Measurements from ENCODE around the gene TJP1.

TJP1 gene

DNA sequence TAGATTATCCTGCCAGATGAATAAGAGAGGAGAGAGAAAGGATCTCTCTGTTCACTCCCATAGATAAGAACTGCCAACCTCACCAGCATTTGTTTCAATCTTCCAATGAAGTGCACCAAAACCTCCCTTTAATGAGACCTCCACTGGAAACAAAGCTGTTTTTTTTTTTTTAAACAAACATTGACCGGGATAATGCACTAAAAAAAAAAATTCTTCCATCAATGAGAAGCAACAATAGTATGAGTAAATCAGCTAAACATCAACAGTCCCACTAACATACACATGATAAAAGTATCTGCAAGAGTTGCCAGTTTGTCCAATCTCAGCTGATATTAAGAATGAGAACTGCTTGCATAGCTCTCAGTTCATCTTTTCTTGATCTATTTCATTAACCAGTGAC is 19.9 kb downstream of the TJP1 start:
- TF ChIP-seq, protein P1, sequence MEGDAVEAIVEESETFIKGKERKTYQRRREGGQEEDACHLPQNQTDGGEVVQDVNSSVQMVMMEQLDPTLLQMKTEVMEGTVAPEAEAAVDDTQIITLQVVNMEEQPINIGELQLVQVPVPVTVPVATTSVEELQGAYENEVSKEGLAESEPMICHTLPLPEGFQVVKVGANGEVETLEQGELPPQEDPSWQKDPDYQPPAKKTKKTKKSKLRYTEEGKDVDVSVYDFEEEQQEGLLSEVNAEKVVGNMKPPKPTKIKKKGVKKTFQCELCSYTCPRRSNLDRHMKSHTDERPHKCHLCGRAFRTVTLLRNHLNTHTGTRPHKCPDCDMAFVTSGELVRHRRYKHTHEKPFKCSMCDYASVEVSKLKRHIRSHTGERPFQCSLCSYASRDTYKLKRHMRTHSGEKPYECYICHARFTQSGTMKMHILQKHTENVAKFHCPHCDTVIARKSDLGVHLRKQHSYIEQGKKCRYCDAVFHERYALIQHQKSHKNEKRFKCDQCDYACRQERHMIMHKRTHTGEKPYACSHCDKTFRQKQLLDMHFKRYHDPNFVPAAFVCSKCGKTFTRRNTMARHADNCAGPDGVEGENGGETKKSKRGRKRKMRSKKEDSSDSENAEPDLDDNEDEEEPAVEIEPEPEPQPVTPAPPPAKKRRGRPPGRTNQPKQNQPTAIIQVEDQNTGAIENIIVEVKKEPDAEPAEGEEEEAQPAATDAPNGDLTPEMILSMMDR (IDR thresholded peaks at IDR 0.05; ENCODE audit: insufficient read depth, low read depth, low read length, missing control alignments): no peak
- no peak for DNase-seq (ENCODE audit: low read depth)
- H3K4me3 ChIP-seq (ENCODE audit: low read length): no peak overlapping the region

DNA sequence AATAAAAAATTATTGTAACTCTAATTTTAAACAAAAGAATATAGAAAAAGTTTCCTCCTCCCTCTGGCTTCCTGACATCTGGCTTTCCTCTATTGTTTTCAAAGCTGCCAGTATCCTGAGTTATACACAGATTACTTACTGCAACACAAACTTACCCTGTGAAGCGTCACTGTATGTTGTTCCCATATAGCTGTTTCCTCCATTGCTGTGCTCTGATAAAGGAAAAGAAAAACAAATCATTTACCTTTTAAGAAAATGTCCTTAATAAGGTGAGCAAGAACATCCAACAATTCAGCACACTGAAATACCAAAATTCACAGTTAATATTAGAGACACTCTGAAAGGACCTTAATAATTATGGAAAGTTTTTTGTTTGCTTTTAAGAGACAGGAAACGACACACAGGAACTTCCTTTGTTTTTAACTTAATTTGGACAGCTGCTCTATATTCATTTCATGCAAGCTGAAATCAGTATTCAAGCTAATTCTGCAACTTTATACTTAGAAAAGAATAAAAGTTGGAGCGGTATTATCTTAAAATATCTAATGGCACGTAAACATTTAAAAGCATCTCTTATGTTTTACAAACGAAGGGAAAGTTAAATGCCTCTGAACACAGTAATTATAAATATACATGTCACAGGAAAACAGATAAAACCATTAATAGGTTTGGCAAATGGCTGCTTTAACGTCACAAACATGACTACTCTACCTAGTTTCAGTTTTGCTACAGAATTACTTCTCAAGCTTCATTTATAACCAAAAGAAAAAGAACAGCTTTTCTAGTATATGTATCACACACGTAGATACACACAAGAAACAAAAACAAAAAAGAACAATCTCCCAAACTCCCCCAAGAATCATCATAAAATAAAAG is 21.5 kb downstream of the TJP1 start:
- no peak overlapping the region for H3K4me3 ChIP-seq (ENCODE audit: low read length)
- TF ChIP-seq, protein P1 (IDR thresholded peaks at IDR 0.05; ENCODE audit: insufficient read depth, low read depth, low read length, missing control alignments): no peak
- DNase-seq (ENCODE audit: low read depth): no peak

DNA sequence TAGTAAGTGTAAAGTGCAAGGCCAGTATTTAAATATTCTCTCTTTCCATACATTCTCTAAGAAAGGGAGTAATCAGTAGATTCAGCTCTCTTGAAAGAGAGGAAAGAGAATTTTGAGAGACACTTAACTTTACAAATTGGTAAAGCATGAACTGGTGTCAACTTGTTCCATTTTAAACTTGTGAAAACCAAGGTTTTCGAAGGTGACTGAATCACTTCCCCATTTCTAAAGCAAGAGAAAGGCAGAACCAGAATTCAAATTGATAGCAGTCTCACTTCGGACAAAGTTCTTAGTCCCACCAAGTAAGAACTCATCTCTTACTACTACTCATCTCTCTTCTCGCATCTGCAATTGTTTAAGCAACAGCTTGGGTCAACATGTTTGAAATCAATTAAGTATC is 22.4 kb downstream of the TJP1 start:
- no peak overlapping the region for H3K4me3 ChIP-seq (ENCODE audit: low read length)
- no peak for DNase-seq (ENCODE audit: low read depth)
- TF ChIP-seq, protein P1 (IDR thresholded peaks at IDR 0.05; ENCODE audit: insufficient read depth, low read depth, low read length, missing control alignments): no peak

DNA sequence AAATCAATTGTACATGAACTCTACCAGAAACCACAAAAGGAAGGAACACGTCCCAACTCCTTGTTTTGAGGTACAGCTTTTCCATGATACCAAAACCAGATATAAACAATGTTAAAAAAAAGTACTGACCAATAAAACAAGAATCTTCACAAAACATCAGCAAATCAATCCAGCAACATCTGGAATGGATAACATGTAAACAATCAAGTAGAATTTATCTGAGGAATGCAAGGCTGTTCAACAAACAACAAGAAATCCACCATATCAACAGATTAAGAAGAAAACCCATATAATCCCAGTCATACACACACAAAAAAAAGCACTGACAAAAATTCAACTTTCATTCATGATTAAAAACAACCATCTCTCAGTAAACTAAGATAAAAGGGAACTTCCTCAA is 26.7 kb downstream of the TJP1 start:
- TF ChIP-seq, protein P1 (IDR thresholded peaks at IDR 0.05; ENCODE audit: insufficient read depth, low read depth, low read length, missing control alignments): no peak
- DNase-seq (ENCODE audit: low read depth): no peak
- no peak overlapping the region for H3K4me3 ChIP-seq (ENCODE audit: low read length)

DNA sequence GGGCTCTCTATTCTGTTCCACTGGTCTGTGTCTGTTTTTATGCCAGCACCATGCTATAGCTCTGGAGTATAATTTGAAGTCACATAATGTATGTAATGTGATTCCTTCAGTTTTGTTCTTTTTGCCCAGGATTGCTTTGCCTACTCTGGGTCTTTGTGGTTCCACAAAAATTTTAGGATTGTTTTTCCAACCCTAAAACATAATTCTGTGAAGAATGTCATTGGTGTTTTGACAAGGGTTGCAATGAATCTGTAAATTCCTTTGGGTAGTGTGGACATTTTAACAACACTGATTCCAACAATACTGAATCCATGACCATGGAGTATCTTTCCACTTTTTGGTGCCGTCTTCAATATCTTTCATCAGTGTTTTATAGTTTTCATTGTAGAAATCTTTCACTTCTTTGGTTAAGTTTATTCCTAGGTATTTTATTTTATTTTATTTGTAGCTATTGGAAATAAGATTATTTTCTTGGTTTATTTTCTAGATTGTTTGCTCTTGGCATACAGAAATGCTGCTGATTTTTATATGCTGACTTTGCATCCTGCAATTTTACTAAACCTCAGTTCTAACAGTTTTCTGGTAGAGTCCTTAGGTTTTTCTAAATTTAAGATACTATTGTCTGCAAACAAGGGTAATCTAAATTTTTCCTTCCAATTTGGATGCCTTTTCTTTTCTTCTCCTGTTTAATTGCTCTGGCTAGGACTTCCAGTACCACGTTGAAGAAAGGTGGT is 29.7 kb downstream of the TJP1 start:
- DNase-seq (ENCODE audit: low read depth): no peak
- no peak overlapping the region for H3K4me3 ChIP-seq (ENCODE audit: low read length)
- TF ChIP-seq, protein P1 (IDR thresholded peaks at IDR 0.05; ENCODE audit: insufficient read depth, low read depth, low read length, missing control alignments): no peak

DNA sequence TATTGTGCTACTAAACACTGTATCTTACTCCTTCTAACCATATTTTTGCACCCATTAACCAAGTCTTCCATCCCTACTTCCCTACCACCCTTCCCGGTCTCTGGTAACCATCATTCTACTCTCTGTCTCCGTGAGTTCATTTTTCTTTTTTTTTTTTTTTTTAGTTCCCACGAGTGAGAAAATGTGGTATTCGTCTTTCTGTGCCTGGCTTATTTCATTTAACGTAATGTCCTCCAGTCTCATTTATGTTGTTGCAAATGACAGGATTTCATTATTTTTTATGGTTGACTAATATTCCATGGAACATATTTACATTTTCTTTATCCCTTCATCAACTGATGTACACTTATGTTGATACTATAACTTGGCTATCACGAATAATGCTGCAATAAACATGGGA is 31.7 kb downstream of the TJP1 start:
- no peak overlapping the region for H3K4me3 ChIP-seq (ENCODE audit: low read length)
- no peak for DNase-seq (ENCODE audit: low read depth)
- TF ChIP-seq, protein P1 (IDR thresholded peaks at IDR 0.05; ENCODE audit: insufficient read depth, low read depth, low read length, missing control alignments): no peak
